Endothelial cell of hepatic sinusoid (primary cell): ENCODE data around the gene METAP2.
"Not testable (repeated sequence)": the region's sequence is repeated elsewhere in the genome, so short reads cannot be mapped to it uniquely, and the experiment has no call there.

Experiments
- in situ Hi-C: cut with HindIII; loops from 2 replicates; pipeline ENCODE4 v1.10.0; 2017; ENCODE audit warnings: low sequenced_read_pairs

Gene METAP2

DNA sequence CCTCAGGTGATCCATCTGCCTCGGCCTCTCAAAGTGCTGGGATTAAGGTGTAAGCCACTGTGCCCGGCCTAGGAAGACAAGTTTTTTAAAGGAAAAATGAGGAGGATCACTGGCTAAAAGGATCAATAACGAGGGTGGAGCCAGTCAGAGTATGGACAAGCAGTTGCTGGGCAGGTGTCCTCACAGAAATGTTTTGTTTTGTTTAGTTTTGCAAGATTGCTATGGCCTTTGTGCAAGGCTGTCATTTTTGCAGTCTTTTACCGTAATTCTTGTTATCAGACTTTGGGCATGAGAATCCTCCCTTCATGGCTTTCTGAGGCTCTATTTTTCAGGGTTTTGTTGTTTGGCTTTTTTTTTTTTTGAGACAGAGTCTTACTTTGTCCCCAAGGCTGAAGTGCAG is 11.9 kb upstream of the METAP2 start:
- in situ Hi-C loops: loop anchor here (5.0 kb wide), 1 partner anchor 55 kb away; no protein-coding TSS in a partner anchor

DNA sequence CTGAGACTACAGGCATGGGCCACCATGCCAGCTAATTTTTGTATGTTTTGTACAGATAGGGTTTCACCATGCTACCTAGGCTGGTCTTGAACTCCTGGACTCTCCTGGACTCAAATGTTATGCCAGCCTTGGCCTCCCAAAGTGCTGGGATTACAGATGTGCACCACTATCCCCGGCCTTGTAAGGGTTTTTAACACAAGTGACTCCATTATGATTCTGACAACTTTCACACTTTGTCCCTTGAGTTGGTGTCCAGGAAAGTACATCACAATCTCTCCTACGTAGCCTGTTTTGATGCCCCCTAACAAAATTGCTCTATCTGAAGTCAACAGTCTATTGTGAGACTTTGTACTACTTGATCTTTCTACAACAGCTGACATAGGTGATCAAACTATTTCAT is 11.4 kb upstream of the METAP2 start:
- in situ Hi-C loops: loop anchor here (5.0 kb wide), 1 partner anchor 55 kb away; no protein-coding TSS in a partner anchor

DNA sequence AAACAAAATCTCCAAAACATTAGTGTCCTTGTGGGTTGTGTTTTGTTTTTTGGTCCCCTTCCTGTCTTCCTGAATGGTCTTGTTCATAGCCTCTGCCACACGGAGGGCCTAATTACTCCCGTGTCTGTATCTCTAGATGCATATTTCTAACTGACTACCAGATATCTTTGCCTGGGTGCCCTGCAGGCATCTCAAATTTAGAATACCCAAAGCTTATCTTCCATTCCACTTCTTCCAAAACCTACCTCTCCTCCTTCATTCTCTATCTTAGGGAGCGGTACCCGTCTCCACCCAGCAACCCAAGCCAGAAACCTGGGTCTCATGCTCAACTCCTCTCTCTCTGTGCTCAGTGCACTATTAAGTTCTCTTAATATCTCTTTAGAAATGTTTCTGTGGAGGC is 10.9 kb upstream of the METAP2 start:
- in situ Hi-C loops: loop anchor here (5.0 kb wide), 1 partner anchor 56 kb away; no protein-coding TSS in a partner anchor

DNA sequence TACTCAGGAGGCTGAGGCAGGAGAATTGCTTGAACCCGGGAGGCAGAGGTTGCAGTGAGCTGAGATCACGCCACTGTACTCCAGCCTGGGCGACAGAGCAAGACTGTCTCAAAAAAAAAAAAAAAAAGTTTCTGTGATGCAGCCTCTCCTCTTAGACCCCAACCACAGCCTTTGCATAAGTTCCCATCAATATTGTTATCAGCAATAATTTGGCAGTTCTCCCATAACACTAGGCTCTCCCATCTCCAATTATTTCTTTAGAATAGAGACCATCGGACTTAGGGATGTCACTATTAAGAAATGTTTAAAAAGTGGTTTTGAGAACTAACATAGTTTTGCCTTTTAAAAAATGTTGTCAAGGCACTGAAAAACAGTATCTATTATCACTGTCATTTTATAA is 10.2 kb upstream of the METAP2 start:
- in situ Hi-C loops: loop anchor here (5.0 kb wide), 1 partner anchor 56 kb away; no protein-coding TSS in a partner anchor

DNA sequence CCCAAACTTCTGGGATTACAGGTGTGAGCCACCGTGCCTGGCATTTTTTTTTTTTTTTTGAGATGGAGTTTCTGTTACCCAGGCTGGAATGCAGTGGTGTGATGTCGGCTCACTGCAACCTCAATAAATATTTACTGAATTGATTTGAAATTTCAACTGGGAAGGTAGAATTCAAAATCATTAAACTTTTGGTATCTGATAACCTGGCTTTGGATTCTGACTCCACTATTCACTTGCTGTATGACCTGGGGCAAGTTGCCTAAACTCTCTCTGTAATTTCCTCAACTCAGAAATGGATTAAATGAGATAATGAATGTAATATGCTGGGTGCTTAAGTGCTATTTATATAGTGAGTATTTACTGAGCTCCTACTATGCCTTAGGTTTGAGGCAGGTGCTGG is 8.7 kb upstream of the METAP2 start:
- in situ Hi-C loops: no loop called here

DNA sequence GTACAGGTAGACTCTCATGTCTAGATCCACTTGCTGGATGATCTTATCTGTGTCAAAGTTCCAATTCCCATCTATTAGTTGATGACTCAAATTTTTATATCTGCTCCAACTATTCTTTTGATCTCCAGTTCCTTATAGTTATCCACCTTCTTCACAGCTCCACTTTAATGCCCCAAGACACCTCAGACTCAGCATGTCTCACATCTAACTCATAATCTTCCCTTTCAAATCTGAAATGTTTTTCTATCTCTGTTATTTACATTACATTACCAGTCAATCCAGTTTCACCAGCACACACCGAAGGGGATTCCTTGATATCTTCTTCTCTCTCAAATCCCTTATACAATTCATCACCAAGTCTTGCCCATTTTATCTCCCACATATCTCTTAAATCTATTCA is 3.7 kb upstream of the METAP2 start:
- in situ Hi-C loops: no loop called here

DNA sequence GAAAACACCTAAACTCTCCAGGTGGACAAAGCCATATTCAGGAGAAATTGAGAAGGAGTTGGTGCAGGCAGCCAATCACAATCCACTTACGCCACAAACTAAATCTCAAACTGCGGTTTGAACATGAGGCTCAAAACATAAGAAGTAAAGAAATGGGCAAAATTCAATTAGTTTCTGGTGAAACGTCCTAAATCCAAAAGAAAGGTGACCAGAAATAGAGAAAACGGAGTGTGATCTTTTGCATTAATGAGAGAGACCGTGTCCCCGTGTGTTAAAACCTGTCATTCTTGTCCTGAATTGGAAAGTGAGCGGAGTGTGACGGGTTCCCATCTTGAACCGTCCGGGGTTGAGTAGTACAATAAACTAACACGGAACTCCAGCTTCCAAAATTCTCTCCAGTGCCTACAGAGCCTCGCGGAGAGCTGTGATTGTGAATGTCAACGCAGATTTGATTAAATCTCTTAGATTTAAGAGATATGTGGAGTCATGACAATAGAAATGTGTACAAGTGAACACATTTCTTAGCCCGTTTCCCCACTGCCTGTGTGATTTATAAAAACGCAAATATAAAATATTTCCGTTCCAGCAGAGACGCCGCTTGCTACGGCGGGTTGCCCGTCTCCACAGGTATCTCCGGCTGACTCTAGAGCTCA is 595 bp upstream of the METAP2 start:
- in situ Hi-C loops: no loop called here

DNA sequence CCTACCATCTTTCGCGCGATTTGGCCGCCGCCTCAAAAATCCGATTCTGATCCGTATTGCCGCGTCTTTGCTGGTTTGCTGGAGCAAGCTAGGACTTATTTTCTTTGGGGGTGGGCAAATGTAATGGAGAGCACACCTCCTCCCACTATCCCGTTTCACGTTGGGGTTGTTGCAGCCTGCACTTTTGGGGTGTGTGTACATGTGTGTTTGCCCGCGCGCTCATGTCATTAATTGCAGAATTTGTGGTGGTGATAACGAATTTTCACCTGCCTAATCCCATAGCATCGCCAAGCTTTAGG is 657 bp downstream of the METAP2 start:
- in situ Hi-C loops: no loop called here

DNA sequence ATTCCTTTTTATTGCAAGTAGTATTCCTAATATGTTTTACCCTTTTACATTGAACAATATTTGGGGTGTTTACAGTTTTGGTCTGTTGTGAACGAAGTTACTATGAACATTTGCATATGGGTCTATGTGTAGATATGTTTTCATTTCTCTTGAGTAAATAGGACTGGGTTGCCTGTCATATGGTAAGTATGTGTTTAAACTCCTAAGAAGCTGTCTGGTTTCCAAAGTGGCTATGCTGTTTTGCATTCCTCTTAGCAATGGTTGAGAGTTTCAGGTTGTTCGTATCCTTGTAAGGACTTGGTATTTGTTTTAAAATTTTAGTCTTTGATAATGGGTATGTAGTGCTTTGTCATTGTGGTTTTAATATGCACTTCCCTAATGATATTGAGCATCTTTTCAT is 6.3 kb downstream of the METAP2 start:
- in situ Hi-C loops: no loop called here

DNA sequence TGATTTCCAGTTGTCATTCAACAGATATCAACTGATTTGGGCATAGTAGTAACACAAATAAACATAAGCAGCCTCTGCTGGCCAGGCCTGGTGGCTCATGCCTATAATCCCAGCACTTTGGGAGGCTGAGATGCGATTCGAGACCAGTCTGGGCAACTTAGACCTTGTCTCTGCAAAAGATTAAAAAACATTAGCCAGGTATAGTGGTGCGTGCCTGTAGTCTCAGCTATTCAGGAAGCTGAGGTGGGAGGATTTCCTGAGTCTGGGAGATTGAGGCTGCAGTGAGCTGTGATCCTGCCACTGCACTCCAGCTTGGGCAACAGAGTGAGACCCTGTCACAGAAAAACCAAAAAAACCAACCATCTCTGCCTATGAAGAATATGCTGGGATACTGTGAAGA is 7.1 kb downstream of the METAP2 start:
- in situ Hi-C loops: no loop called here

DNA sequence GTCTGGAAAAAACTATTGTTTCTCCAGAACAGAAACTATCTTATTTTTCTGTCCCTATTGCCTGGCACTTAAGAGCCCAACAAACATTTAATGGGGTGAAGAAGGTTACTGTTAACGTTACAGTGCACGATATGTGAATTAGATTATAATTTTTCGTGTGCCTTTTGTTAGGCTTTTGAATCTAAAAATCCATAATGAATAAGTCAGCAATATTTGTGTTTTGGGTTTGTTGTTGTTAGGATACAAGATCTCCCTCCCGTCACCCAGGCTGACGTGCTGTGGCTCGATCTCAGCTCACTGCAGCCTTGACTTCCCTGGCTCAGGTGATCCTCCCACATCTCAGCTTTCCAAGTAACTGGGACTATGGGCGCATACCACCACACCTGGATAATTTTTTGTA is 7.9 kb downstream of the METAP2 start:
- in situ Hi-C loops: no loop called here

DNA sequence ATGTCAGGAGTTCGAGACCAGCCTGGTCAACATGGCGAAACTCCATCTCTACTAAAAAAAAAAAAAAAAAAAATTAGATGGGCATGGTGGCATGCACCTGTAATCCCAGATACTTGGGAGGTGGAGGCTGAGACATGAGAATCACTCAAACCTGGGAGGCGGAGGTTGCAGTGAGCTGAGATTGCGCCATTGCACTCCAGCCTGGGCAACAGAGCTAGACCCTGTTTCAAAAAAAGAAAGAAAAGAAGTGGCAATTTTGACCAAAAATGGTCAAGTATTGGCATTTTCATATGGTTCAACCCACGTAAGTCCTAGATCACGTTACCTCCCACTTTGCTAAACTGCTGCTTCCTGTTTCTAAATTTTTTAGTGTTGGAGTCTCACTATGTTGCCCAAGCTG is 8.6 kb downstream of the METAP2 start:
- in situ Hi-C loops: not testable (repeated sequence)

DNA sequence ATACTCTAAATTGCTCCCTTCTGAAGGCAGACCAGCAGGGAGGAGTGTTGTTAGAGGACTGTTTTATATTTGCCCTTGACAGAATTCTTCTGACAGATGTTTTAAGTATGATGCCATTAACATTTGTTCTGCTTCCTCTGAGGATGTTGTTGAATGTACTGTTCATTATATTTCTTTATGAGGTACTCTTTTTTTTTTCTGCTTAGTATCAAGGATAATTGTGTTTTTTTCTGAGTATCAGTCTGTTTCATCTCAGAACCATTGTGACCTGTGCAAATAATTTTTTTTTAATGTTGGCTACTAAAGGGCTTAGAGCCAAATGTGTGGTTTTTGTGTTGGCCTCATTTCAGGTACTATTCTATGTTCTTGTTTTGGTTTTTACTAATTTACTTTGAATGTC is 10.6 kb downstream of the METAP2 start:
- in situ Hi-C loops: no loop called here

DNA sequence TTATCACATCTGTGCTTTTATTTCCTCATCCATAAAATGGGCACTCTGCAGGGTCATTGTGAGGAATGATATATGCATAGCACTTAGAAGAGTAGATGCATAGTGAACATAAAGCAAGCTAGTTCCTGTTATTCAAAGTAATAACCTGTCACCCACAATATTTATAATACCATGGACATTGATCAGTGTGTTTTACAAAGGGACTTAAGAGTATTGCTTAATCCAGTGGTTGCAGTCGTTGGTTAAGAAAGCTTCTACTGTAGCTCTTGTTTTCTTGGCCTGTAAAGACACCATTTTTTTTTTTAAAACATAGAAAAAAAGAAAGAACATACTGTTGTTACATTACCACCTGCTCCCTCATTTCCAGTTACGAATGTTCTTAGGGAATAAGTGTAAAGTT is 13.1 kb downstream of the METAP2 start:
- in situ Hi-C loops: no loop called here

DNA sequence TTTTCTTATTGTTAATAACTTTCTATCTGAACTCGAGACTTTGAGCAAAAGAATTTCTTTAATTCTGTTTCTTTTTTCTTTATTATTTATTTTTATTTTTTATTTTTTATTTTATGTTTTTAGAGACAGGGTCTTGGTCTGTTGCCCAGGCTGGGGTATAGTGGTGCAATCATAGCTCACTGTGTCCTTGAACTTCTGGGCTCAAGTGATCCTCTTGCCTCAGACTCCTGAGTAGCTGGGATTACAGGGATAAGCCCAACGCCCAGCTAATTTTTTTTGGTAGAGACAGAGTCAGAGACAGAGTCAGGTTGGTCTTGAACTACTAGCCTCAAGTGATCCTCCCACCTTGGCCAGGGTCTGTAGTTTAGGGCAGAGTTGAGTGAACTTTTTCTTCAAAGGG is 18.5 kb downstream of the METAP2 start:
- in situ Hi-C loops: no loop called here

DNA sequence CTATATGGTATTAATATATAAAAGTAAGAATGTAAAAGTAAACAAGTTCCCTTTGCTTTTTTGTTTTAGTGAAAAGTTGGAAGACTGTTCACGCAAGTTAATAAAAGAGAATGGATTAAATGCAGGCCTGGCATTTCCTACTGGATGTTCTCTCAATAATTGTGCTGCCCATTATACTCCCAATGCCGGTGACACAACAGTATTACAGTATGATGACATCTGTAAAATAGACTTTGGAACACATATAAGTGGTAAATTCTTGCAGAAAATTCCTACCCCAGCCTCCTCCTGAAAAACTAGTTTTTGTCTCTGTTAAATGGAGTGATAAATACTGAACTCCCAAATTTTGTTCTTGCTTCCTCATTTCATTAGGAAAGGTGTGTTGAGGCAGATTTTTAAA is 20.9 kb downstream of the METAP2 start:
- in situ Hi-C loops: no loop called here

DNA sequence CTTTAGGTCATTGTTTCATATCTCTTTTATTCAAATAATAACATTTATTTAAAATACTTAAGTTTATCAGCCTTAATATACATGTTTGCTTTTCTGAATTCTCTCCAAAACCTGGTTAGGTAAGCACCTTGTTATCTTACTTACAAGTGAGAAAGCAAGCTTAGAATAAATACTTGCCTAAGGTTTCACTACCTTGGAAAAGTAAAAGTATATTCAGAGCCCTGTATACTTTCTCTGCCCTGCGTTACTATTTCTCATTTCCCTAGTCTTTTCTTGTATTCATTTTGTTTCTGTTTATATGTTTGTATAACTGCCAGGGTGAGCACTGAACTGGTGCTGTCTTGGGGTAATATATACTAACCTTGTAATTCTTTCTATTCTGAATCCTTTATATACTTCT is 21.5 kb downstream of the METAP2 start:
- in situ Hi-C loops: no loop called here

DNA sequence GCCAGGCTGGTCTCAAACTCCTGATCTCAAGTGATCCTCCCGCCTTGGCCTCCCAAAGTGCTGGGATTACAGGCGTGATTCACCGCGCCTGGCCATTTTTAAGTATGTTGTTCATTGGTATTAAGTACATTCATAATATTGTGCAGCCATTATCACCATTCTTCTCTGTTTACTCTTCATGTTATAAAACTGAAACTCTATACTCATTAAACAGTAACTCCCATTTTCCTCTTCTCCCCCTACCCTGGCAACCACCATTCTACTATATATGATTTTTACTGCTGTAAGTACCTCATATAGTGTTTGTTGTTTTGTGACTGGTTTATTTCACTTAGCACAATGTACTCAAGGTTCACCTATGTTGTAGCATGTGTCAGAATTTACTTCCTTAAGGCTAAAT is 23.1 kb downstream of the METAP2 start:
- in situ Hi-C loops: no loop called here

DNA sequence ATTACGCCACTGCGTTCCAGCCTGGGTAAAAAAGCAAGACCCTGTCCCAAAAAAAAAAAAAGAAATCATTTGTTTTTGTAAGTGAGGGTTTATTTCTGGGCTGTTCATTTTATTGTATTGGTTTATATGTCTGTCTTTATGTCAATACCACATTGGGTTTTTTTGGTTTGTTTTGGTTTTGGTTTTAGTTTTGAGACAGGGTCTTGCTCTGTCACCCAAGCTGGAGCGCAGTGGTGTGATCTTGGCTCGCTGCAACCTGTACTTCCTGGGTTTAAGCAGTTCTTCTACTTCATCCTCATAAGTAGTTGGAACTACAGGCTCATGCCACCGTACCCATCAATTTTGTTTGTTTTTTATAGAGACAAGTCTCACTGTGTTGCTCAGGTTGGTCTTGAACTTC is 25.0 kb downstream of the METAP2 start:
- in situ Hi-C loops: no loop called here

DNA sequence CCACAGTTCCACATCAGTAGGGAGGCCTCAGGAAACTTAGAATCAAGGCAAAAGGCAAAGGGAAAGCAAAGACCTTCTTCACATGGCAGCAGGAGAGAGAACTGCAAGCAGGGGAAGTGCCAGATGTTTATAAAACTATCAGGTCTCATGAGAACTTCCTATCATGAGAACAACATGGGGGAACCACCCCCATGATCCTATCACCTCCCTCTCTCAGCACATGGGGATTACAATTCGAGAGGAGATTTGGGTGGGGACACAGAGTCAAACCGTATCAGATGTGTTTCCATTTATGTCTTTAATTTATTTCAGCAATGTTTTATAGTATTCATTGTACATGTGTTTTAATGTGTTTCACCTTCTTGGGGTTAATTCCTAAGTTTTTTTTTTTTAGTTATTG is 25.8 kb downstream of the METAP2 start:
- in situ Hi-C loops: no loop called here

DNA sequence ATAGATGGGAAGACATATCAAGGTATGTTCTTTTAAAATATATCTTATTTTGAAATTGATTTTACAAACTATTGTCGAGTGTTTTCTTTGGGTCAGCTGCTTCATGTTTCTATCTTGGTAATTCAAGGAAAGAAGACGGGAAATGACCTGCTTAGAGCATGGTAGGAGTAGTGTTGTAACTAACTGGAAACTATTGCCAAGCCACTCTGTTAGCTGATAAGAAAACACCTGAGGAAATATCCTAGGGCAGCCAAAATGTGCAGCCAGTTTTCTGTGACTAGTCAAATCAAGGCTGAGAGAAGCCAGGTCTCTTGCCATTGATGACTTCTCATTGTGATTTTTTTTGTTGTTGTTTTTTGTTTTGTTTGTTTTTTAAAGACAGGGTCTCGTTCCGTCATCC is 30.2 kb downstream of the METAP2 start:
- in situ Hi-C loops: no loop called here

DNA sequence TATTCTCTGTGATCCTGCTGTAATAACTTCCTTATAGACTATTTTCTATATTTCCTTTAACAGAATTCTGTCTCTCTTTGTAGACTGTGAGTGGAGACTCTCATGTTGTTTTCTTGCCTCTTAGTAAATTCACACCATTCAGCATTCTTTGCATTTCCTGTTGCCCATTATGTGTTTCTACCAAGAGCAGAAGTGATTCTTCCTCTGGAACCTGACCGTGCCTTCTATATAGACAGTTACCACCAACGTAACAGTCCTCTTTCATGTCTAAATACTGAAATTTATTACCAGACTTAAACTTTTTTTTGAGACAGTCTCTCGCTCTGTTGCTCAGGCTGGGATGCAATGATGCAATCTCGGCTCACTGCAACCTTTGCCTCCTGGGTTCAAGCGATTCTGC is 31.1 kb downstream of the METAP2 start:
- in situ Hi-C loops: no loop called here

DNA sequence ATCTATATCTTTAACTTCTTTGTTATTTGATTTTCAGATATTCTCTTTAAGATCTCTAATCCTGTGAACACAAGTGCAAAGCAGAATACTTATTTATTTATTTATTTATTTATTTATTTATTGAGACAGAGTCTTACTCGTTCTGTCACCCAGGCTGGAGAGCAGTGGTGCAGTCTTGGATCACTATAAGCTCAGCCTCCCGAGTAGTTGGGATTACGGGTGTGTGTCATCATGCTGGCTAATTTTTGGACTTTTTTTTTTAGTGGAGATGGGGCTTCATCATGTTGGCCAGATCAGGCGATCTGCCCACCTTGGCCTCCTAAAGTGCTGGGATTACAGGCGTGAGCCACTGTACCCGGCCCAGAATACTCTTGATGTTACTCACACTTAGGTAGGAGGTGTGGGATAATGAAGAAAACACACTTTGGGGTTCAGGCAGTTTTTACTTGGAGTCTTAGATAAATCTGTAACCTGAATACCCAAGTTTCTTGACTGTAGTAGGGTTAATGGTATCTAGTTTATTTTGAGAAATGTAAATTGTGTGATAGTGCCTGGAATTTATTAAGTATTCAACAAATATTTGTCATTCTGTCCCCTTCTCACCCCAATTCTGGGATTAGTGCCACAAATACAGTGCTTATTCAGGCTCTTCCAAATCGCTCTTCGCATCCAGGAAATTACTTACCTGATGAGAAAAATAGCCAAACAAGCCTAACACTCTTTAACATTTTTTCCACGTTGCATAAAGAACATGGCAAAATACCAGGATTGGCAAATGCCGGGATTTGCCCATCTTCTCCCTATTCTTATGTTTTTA is 33.0 kb downstream of the METAP2 start:
- in situ Hi-C loops: no loop called here
